ENCODE data around the gene ERGIC1. TPM values are rescaled to one million over a fixed set of nuclear protein-coding genes. Genes with fewer than 3 reads are reported as not detected.

ERGIC1 gene
- total RNA-seq, 1 experiment from 2014 or later, result 77.0 TPM

GRCh38 chr5:172892713-172893112, 58.7 kb downstream of the ERGIC1 start:
- H3K9me3 ChIP-seq (ENCODE audit: control insufficient read depth, low read depth, low read length), result no peaks in the 10 kb centered on the region
- H4K5ac ChIP-seq (ENCODE audit: insufficient read length, low read depth, low read length), result no peak overlapping the region
- H3K14ac ChIP-seq (ENCODE audit: insufficient read depth, low read length), result no peak overlapping the region
- no peaks in the 10 kb centered on the region for H3K4me1 ChIP-seq (ENCODE audit: insufficient read depth, low read length)
- no peak overlapping the region for H2BK5ac ChIP-seq (ENCODE audit: insufficient read length, low read length)
- no peak overlapping the region for H2BK120ac ChIP-seq (ENCODE audit: low read depth, low read length, poor library complexity, severe bottlenecking)
- no peak for DNase-seq
- Mint-ChIP-seq H3K27ac (peak overlapping the region in 1 of 3 experiments; percentile 55; a peak in 2 of 7 replicates), H3K4me3 (no peak overlapping the region), H3K36me3 (ENCODE audit: insufficient read depth in 1 of 3, low read depth in 3 of 3) (peaks cover 14 to 55% (median 33%) of the 10 kb centered on the region in 3 experiments), H3K27me3 (ENCODE audit: low read depth) (no peaks in the 10 kb centered on the region), H3K4me1 (peaks cover 0 to under 1% of the 10 kb centered on the region in 2 experiments; a peak in 1 of 4 replicates), H3K9me3 (no peaks in the 10 kb centered on the region)
- H3K23me2 ChIP-seq (ENCODE audit: insufficient read length, low read depth, low read length, poor library complexity, severe bottlenecking), result no peaks in the 10 kb centered on the region
- H2BK15ac ChIP-seq (ENCODE audit: low read depth, low read length), result no peak overlapping the region
- H3K18ac ChIP-seq (ENCODE audit: insufficient read length, low read depth, low read length), result no peak overlapping the region
- no peak overlapping the region for H3K4ac ChIP-seq (ENCODE audit: low read depth, low read length)
- H3K79me1 ChIP-seq (ENCODE audit: insufficient read depth, low read depth, low read length, poor library complexity, severe bottlenecking), result no peaks in the 10 kb centered on the region
- no peak overlapping the region for H3K9ac ChIP-seq (ENCODE audit: extremely low read depth, insufficient read length, low read length)
- whole genome bisulfite sequencing (ENCODE audit: extremely low coverage, insufficient read length, low lambda C conversion rate), result no CpG with 5 or more reads among the region's 7 CpGs
- no peak overlapping the region for H3K27ac ChIP-seq (ENCODE audit: insufficient read length, low read depth, low read length)
- H2BK12ac ChIP-seq (ENCODE audit: insufficient read length, low read depth, low read length), result no peak overlapping the region
- H3K23ac ChIP-seq (ENCODE audit: insufficient read length, low read depth, low read length), result no peak overlapping the region
- peaks cover 2% of the 10 kb centered on the region for H4K20me1 ChIP-seq (ENCODE audit: control insufficient read depth, insufficient read depth, insufficient read length)
- no peaks in the 10 kb centered on the region for H3K79me2 ChIP-seq (ENCODE audit: insufficient read depth, low read length)
- H4K8ac ChIP-seq (replicated peaks; ENCODE audit: insufficient read length, low read depth, low read length), result no peak overlapping the region
- no peak overlapping the region for H3T11ph ChIP-seq (ENCODE audit: low read length)
- no peak overlapping the region for H2BK20ac ChIP-seq (ENCODE audit: low read depth, low read length, poor library complexity, severe bottlenecking)
- H3K27me3 ChIP-seq (ENCODE audit: insufficient read depth, low read length), result no peaks in the 10 kb centered on the region
- H3K56ac ChIP-seq (ENCODE audit: insufficient read length, low read depth, low read length), result no peak overlapping the region
- TF ChIP-seq, protein P1, sequence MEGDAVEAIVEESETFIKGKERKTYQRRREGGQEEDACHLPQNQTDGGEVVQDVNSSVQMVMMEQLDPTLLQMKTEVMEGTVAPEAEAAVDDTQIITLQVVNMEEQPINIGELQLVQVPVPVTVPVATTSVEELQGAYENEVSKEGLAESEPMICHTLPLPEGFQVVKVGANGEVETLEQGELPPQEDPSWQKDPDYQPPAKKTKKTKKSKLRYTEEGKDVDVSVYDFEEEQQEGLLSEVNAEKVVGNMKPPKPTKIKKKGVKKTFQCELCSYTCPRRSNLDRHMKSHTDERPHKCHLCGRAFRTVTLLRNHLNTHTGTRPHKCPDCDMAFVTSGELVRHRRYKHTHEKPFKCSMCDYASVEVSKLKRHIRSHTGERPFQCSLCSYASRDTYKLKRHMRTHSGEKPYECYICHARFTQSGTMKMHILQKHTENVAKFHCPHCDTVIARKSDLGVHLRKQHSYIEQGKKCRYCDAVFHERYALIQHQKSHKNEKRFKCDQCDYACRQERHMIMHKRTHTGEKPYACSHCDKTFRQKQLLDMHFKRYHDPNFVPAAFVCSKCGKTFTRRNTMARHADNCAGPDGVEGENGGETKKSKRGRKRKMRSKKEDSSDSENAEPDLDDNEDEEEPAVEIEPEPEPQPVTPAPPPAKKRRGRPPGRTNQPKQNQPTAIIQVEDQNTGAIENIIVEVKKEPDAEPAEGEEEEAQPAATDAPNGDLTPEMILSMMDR (conservative IDR thresholded peaks at IDR 0.05), result no peak
- no peak overlapping the region for H2AK5ac ChIP-seq (ENCODE audit: insufficient read length, low read length)
- H2AFZ ChIP-seq (ENCODE audit: low read length), result no peak overlapping the region
- H4K91ac ChIP-seq (ENCODE audit: insufficient read length, low read depth, low read length), result no peak overlapping the region
- no peak overlapping the region for H3K4me2 ChIP-seq (ENCODE audit: insufficient read depth, insufficient read length, low read length)

All from H9 (cell line).